Activated CD8-positive, alpha-beta memory T cell treated with anti-CD3 and anti-CD28 coated beads, Interleukin-2, amount 50 U/mL, for 24 hours (primary cell): Measurements from ENCODE around the gene RAPGEF3.

Source experiments
- DNase-seq: peaks from one replicate; pipeline ENCODE4 v3.0.0-alpha.2; 2020; ENCODE audit errors: extremely low read depth

RAPGEF3 gene

DNA sequence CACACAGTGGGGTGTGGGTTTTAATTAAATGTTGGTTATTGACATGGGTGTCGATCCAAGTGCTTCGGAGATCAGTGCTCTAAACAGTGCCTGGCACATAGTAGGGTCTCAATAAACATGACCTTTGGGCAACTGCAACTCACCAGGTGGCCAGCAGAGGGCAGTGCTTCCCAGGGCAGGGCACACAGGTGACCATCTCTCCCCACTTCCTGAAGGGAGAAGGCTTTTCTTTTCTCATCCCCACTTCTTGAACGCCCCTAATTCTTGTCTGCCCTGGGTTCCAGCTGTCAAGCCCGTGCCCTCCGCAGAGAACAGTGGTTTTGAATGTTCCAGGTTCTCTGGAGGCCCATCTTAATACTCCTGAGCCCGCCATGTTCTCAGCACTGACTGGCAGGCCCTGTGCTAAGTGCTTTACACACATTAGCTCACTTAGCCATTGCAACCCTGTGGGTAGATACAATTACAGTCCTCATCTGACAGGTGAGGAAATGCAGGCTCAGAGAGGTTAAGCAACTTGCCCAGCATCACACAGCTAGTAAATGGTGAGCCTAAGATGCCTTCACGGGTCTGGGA lies 16.3 kb downstream of the RAPGEF3 start:
- no peak for DNase-seq

DNA sequence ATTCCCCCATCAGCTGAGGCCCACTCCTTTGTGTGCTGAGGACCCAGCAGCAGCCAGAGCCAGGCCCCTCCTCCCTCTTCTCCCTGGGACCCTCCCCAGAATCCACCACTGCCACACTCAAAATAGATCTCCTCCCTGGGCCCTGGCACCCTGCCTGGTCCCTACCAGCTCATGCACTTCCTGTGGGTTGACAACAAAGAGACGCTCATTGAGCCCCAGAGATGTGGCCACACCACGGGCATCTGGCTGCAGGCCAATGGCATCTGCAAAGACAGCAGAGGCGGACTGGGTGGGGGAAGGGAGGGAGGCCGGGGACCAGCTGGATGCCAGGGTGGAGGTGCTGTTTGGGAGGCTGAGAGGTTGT lies 17.4 kb downstream of the RAPGEF3 start:
- DNase-seq = no peak

DNA sequence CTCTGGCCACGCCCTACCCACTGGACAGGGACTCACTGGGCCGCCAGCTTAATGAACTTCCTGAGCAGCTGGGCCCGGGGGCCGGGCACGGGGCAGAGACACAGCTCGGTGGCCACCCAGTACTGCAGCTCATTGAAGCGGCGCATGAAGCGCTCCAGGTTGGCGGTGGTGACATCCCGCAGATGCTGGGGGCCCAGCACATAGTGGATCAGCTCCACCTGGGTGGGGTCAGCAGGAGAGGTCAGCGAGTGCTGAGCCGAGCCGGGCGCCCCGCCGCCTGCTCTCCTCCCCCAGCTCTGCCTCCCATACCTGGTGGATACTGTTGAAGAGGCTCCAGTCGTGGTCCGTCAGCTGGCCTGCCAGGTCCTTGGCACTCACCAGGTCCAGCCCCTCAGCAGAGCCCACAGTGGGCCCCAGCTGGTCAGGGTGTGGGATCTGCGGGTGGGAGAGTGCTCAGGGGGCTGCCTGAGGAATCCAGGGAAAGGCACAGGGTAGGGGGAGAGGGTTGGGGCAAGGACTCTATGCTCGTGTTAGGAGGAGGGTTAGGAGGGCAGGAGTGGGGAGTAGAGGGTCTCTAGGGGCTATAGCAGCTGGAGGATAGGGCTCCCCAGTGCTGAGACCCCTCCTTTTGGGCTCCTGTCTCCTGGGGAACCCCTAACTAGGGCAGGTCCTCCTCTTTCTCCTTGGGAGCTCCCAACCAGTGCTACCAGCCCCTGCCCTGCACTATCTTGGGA lies 17.9 kb downstream of the RAPGEF3 start:
- DNase-seq = no peak

DNA sequence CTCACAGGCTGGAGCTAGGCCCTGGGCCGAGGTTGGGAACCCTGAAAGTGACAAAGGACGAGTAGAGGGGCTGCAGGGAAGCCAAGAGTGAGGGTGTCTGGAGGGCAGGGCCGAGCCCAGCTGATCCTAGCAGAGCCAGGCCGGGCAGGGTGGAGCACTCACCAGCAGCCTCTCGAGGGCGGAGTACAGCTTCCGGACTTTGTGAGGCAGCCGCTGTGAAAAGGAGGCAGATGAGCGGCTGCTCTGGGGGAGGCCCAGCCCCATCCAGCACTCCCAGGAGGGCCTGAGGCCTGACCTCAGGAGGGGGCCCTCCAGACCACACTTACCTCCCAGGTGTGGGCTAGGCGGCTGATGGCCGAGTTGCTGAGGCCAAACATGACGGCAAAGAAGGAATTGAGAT lies 18.7 kb downstream of the RAPGEF3 start:
- DNase-seq = no peak

DNA sequence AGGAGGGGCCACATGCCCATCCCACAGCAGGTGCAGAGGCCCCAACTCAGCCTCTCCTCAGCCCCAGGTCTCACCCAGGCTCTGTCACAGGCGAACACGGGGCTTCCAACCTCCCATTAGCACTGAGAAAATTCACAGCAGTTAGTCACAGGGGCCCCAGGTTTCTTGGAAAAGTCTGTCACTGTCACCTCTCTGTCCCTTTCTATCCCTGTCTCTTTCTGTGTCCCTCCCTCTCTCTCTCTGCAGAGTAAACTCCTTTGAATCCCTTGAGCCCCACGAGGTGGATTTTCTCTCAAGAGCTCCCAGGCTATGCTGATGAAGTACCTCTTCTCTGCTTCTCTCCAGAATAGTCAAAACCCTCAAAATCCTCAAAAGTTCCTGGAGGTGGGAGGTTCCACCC lies 19.4 kb downstream of the RAPGEF3 start:
- DNase-seq = no peak

DNA sequence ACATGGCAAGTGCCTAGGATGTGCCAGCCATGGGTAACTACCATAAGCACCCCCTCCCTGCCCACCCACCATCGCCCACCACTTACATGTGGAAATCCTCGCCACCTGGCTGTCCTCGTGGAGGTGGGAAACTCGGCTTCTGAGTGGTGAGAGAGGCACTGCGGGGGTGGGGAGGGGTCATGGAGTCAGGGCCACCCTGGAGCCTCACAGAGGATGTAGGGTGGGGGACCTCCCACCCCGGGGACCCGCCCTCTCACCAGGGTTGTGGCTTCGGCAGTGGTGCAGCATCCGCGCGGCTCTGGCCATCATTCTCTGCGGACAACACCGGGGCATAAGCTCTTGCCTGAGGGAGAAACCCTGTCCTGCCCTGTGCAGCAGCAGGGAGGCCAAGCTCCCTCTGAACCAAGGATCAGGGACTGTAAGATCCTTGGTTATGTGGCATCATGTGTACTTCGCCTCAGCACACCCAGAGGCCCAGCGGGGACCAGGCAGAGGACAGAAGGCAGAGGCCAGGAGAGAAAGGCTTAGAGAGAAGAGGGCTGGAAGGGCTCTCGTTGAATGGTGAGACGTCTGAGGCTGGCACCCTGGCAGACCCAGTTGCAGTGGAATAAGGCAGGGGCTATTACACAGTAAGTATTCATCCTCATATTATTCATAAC lies 20.6 kb downstream of the RAPGEF3 start:
- DNase-seq = no peak

DNA sequence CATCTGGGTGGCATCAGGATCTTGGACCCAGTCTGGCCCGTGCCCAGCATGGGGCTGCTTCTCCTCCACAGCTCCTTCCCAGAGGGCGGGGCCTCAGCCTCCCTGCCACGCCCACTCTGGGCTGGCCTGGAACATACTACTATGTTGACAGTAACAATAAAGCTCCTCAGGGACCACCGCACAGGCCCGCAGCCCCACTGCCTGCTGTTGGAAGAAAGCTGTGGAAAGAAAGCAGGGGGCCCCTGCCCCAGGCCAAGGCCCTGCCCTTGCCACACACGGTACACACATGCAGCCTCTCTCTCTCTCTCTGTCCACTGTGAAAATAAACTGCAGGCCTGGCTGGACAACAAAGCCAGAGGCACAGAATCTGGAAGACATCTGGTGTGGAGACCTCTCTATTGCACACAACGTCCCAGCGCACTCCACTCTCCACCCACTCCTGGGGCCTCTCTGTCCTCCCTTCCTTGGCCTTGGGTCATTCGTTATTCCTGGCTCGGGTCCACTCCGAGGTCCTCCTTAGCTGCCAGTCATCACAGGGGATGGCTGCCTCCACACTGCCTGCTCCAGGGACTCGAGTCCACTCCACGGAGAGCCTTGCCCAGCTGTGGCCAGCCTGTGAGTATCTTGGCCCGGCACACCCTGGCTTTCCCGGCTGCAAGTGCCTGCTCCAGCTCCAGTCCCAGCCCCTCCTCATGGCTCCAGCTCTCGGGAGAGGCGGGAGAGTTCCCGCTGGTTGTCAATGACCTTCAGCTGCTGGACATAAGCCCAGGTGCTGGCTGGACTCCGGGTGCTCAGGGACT lies 21.6 kb downstream of the RAPGEF3 start:
- no peak for DNase-seq

DNA sequence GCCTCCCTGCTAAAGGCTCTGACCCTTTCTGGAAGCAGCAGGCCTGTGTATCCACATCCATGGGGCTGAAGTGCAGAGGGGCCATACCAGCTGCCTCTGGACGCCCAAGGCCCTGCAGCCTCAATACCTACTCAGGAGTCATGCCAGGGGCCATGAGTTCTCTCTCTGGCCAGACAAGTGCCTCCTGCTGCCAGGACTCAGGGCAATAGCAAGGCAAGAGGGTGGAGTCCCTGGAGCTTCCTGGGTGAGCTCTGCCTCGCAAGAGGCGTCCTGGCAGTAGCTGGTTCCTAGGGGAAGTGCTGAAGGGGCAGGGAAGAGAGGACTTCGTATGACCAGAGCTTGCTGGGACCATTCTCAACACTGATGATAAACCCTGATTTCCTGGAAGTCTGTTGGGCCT lies 22.5 kb downstream of the RAPGEF3 start:
- no peak for DNase-seq

DNA sequence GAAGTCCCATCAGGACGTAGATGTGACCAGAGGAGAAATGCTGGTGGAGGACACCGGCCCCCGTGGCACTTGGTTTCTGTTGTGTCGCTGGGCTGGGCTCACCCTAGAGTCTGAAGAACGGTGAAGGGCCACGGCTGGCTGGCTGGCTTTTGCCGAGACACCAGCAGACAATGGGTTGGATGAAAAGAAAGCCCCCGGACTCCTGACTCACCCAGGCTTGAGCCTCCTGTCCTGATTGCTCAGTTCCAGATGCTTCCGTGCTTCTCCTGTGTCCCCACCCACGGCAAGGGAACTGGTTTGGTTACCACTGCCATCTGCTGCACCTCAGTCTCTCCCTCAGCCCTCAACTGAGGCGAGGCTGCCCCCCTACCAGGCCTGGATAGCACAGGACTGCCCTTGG lies 23.0 kb downstream of the RAPGEF3 start:
- DNase-seq = no peak

DNA sequence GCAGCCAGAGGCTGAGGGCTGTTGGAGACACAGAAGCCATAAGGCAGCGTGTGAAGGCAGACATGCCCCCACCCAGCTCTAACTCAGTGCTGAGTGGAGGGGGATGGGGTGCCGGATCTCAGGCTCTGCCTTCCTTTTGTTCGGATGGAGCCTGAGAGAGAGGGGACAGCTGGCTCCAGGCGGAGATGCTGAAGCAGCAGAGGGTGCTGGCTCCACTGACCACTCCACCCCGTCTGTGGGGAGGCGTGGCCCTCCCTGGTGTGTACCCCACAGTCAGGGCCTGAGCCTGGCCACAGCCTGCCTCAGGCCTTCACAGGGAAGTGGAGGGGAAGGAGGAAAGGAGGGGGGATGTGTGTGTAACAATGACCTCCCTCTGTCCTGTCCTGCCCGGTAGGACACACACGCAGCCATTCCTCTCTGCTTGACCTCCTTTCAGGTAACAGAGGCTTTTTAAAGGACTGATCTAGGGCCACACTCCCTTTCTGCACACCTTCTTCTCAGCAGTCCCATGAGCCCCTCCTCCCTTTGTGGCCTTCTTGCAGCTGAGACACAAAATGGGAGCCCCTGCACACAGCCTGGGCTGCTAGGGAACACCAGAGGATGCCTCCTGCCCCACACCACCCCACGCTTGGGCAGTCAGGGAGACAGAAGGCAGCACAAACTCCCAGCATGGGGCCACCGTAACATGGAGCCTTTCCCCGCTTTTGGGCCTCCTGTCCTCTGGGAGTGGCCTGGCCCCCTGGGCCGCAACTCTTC lies 23.8 kb downstream of the RAPGEF3 start:
- no peak for DNase-seq

DNA sequence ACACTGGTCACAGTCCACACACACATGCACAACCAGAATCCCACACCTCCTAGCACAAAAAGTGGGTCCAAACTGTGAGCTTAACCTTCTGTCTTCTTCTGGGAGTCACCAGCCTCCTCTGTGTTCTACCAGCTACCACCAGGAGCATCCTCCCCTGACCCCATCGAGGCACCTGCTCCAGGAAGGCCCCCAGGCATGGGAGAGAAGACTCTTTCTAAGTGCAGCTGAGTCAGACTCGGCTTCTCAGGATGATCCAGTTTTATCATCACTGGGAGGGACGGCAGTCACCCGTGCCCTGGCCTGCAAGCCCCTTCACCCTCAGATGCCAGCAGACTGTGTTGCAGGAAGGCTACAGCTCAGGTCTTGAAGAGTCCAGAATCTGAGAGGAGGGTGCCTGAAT lies 25.5 kb downstream of the RAPGEF3 start:
- DNase-seq = no peak

DNA sequence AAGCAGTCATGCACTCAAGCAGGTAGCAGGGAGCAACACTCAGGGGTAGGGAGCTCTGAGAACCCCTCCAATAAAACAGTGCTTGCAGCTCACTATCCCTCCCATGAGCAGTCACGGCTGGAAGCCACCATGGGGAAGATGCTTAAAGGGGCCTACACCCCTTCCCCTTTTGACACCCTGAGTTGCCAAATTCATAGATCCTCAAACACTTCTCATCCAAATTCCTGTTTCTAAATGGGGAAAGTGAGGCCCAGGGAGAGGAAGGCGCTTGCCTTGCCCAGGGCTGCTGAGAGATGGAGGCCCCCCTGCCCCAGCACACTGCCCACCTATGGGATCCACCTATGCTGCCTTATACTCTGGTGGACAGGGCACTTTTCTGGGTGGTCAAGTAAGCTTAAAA lies 26.2 kb downstream of the RAPGEF3 start:
- DNase-seq = no peak

DNA sequence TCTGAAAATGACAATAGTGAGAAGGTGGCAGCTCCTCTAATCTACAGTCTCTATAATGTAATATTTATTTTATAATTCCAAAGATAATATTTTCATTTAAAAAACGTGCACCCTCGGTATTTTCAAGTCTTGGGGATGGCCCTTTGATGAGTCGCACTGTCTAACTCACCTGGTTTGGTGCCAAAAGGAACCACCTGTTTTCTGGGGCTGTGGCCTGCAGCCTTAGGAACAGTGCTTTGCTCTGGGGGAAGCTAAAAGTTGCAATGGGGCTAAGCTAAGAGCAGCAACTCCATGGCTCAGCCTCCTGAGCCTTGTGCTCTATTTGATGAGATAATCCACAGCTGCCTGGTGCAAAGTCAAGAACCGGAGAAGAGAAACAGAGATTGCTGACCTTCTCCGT lies 27.0 kb downstream of the RAPGEF3 start:
- DNase-seq = no peak

DNA sequence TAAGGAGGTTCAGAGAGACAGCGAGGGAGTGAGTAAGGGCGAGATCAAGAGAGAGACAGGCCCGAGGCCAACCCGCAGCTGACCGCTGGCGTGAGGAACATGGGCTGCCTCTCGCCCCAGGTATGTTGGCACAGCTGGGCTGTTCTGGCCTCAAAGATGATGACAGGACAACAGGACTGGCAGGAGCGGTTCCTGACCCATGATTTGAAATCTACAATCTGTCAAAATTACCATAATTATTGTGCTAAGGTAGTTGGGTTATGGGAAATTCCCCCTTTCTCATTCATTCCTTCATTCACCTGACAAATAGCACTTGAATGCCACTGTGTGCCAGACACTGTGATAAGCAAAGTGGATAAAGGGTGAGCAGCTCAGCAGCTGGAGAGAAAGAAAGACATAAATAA lies 28.3 kb downstream of the RAPGEF3 start:
- no peak for DNase-seq

DNA sequence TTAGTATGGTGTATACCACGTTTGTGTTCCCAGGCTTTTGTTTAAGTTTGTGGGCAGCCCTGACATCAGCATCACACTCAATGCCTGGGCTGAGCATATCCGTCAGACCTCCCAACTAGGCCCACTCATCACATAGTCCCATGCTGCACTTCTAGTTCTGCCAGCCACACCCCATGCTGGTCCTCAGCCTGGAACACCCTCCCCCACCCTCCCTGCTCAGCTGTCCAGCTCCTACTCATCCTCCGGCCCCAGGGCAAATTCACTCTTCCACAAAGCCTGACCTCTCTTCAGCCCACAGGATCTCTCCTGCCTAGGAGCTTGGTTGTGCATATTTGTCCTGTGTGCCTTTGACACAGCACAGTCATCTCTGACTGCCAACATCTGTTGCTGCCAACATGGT lies 29.4 kb downstream of the RAPGEF3 start:
- DNase-seq = no peak

DNA sequence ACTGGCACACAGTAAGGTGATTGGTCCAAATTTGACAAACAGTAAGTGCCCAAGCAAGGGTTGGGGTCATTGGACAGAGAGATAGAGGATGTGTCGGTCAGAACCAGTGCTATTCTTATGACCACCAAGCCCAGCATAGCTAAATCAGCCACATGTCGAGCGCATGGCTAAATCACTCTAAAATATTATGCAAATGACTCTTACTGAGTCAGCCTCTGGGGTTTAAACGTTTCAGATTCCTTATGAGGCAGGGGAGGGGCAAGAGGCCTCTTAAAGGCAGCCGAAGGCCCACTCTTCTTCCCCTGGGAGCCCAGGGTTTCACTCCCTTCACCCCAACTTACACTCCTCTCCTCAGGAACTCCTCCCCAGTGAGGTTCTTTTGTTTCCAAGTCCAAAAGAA lies 32.8 kb downstream of the RAPGEF3 start:
- no peak for DNase-seq

DNA sequence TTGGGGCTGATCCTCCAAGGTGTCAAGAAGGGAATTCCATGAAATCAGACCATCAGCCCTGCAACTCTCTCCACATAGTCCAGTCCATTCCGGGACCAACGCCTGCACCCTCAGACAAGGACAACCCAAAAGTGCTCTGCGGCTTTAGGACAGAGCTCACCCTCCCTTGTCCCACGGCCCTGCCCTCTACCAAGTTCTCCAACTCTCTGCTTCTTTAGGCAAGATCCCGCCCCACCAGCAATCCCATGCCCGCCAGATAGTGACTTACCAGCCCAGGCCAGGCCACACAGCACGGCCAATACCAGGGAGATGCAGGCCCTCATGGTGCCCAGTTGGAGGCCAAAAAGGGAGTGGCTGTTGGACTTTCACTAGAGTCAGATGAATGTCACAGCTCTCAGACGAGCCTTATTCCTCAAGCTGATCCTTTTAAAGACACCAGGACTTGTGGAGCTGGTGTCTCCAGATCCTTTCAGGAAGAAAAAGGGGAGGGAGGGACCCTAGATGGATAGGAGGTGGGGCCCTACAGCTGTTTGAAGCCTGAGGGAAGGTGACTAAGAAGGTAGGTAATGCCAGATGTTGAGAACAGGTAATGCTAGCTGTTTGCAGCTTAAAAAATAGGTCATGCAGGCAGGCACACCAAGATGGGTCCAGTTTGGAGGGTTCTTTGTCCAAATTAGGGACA lies 33.4 kb downstream of the RAPGEF3 start, which contains the start of gene ENDOU:
TSS of gene ENDOU (minus strand) at position 400 of the 682 bp plus-strand sequence. CDS start at position 323, 77 bp downstream.
- no peak for DNase-seq

DNA sequence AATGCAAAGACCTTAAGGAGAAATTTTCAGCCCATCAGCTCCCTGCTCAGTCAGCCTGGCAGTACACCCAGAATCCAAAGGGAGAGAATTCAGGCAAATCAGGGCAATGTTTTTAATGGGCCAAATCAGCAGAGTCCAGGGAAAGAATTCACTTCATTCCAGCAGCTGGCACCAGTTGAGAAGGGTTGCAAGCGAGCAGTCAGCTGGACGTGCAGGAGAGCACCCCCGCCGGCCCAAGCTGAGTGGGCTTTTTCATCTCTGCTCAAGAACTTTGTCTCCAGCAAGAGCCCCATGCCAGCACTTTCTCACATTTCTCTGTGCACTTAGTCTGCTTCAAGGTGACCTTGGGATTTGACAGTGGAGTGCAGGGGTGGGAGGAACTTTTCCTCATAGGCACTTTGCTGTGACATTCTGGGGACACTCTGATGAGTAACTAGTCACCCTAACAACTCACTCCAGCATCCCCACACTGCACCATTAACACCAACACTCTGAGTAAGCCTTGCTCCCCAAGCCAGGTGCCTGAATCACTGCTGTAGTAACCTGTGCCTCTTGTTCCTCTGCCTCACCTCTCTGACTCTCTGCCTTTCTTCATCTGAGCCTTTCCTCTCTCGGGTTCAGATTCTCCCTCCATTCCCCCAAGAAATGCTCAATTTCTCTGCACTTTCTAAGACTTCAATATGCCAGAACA lies 35.6 kb downstream of the RAPGEF3 start:
- no peak for DNase-seq

DNA sequence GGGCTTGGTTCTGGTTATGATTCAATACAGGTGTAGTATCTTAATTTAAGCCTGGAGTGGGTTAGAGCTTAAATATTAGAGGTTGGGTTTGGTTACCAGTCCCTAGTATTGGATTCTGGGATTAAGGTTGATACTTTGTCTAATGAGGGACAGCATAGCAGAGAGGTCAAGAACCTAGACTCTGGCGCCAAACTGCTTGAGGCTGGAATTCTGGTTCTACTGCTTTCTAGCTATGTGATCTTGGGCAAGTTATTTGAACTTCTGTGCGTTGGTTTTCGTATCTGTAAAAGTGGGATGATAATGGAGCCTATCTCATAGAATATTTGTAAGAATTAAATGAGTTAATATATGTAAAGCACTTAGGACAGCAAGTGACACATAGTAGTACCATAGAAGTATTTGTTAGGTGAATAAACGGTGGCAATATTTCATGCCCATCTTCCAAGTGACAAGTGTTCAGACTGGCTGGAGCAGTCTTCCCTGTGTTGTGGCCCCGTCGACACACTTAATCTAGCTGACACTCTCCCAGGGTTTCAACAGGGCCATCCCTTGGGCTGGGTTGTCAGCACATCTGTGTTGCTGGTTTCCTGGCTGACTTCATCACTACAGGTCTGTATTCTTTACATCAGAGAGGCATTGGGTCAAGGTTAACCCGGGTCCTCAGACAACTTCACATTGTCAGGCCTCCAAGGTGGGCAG lies 36.4 kb downstream of the RAPGEF3 start:
- no peak for DNase-seq

DNA sequence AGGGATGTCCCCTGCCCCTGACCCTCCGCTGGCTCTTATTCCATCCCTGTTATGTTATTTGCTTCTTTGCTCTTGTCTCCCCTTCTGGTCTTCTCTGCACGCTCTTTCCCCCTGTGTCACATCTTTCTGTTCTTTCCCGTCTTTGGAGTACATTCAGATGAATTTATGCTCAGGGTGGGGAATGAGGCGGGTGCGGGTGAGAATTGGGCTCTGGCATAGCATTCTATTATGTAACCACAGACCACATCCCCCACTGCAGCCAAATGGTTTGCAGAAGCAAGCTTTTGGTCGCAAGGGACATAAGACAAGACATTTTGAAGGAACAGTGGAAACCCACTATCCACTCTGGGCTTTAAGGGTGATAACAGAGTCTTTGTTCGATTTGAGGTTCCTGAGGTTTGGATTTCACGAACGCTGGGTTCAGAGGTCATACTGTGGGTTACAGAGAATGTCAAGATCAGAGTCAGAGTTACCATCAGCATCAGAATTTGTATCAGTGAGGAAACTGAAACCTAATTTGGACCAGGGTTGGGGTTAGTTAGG lies 37.2 kb downstream of the RAPGEF3 start:
- DNase-seq = no peak
